ENCODE data around the gene MAPK1.
"Not testable (repeated sequence)": the region's sequence is repeated elsewhere in the genome, so short reads cannot be mapped to it uniquely, and the experiment has no call there.

The MAPK1 gene

DNA sequence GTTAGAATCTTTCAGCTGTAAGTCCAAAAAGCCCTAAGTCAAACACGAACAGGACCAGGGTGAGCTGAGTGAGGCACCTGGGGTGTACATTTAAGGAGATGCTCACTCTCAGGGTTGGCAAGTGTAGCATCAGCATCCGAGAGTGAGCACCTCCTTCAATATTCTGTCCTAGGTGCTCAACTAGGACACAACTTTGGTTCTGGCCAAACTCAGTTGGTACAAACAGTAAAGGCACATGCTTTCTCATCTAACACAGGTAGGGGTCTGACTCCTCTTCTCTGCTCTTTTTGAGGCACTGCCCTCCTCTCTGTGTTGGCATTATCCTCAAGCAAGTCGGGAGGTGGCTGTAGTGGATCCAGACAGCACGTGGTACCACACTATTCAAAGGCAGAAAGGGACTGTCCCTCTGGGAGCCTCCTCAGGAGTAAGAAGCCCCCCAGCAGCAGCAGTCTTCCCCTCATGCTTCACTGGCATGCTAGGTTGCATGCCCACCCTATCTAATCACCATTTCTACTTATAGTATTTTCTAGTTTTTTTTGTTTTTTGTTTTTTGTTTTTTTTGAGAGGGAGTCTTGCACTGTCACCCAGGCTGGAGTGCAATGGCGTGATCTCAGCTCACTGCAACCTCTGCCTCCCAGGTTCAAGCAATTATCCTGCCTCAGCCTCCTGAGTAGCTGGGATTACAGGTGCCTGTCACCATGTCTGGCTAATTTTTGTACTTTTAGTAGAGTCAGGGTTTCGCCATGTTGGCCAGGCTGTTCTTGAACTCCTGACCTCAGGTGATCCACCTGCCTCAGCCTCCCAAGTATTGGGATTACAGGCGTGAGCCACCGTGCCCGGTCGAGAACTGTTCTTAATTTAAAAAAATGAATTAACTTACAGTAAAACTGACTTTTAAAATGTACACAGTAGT lies 14.7 kb upstream of the MAPK1 start:
- DNase-seq = no peak

DNA sequence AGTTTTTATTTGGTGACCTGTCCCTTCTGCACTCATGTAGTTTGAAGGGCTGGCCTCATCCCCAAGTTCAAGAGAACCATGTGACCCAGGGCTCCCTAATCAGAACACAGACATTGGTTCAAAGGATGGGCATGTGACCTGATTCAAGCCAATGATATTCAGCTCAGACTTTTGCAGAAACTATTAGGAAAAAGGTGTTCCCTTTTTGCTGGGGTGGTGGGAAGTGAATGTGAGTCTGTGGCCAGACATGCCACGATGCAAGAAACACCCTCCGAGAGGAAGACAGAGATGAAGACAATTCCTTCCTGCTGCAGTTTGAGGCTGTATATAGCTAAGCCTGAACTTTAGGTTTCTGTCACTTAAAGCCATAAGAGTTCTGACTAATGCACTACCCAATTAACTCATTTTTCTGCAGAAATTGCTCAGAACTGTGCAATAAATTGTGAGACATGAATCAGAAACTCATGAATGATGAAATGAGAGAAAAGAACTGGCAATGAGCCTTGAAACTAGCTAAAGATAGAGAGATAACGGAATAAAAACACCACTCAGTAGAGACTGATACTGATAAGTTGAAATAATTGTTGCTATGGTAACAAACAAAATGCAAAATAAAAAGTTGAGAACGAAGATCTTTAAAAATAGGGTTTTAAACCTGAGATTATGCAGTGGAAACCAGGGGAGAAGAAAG lies 9.2 kb upstream of the MAPK1 start:
- no peak for DNase-seq

DNA sequence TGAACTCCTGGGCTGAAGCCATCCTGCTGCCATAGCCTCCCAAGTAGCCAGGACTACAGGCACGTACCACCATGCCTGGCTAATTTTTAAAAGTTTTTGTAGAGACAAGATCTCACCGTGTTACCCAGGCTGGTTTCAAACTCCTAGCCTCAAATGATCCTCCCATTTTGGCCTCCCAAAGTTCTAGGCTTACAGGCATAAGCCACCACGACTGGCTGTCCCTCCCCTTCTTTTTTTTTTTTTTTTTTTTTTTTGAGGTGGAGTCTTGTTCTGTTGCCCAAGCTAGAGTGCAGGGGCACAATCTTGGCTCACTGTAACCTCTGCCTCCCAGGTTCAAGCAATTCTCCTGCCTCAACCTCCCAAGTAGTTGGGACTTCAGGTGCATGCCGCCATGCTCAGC lies 7.5 kb upstream of the MAPK1 start:
- not testable (repeated sequence) for DNase-seq

- no peak for DNase-seq
These were observed 6.2 kb upstream of the MAPK1 start for GRCh38 chr22:21873619-21874018.

GRCh38 chr22:21872741-21873140 lies 5.3 kb upstream of the MAPK1 start:
- not testable (repeated sequence) for DNase-seq

DNA sequence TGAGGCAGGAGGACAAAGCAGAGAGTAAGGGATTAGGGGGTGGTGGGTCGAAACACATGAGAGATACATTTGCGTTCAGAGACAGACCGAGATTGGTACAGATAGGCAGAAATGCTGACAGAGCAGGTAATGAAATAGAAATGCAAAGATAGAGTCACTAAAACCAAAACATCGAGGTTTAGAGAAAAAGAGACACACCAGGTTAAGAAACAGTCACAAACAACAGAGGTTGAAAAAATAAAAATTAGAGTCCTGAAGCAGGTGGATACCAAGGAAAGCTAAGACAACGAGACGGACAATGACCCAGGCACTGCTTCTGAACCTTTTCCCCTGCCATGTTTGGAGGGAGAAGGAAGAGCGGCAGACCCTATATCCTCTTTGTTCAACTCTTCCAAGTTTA lies 1.2 kb upstream of the MAPK1 start:
- no peak for DNase-seq

- DNase-seq = no peak
These were observed 465 bp downstream of the MAPK1 start for GRCh38 chr22:21866833-21867527.

DNA sequence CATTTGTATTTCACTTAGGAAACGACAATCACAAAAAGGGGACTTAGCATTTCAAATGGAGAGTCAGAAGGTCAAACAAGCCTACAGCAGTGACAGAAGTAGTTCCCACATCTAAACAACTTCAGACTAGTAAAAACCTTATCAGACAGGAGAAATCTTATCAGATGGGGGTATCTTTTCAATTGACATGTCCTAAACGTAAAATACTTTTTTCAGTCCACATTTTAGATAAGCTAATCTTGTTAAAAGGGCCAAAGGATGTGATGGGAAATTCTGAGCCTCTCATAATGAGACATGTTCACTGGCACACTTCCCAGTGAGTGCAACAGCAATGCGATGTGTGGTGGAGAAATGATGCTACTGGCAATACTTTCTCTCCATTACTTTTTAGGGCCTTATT lies 2.4 kb downstream of the MAPK1 start:
- DNase-seq = peak; percentile 67

DNA sequence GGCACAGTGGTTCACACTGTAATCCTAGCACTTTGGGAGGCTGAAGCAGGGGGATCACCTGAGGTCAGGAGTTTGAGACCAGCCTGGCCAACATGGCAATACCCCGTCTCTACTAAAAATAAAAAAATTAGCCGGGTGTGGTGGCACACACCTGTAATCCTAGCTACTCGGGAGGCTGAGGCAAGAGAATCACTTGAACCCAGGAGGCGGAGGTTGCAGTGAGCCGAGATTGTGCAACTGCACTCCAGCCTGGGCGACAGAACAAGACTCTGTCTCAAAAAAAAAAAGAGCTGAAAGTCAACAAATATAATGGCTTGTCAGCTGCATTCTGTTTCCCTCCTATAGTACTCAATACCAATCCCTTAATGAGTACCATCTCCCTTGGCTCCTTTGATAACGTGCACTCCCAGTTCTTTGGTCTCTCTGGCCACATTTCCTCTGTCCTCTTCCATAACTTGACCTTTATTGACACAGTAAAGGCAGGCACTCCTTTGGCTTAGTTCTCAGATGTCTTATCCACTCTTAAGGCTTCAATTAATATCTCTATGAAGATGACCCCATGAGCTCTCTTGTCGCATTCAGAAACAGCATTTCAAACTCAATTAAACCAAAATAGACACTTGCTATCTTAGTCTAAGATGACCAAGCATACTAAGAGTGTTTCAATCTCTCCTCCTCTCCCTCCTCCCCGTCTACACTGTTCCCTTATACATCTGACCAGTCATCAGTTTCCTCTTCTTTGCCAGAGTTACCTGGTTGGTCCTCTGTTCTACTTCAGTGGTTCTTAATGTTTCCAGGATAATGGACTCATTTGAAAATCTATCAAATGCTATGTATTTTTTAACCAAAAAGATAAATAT lies 4.8 kb downstream of the MAPK1 start:
- no peak for DNase-seq

- DNase-seq = no peak
These were observed 5.6 kb downstream of the MAPK1 start for GRCh38 chr22:21861851-21862250.

- DNase-seq = no peak
These were observed 6.1 kb downstream of the MAPK1 start for GRCh38 chr22:21861264-21861848.

DNA sequence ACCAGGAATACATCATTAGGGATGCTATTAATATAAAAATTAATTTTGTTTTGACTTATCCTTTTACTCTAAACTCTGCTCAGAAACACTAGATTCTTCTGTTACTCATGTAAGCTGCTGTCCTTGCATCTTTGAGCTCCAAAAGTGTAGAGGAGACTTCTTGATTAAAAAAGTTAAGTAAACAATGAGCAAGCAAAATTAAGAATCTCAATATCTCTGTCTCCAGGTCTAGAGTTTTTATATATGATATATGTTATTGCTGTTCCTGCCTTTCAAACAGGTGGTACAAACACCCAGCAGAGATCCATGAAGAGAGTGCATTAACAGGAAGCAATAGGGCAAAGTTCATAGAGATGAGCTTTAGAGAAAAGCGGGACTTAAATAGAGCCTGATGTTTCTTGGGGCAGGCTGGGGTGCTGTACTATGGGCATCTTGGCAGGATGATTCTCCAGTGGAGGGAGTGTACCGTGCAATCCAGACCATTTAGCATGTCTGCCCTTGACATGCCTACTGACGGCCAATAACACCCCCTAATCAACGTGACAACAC lies 6.9 kb downstream of the MAPK1 start:
- DNase-seq = no peak

- DNase-seq = no peak
These were observed 9.2 kb downstream of the MAPK1 start for GRCh38 chr22:21858025-21858764.

GRCh38 chr22:21857481-21857914 lies 9.9 kb downstream of the MAPK1 start:
- DNase-seq = no peak

DNA sequence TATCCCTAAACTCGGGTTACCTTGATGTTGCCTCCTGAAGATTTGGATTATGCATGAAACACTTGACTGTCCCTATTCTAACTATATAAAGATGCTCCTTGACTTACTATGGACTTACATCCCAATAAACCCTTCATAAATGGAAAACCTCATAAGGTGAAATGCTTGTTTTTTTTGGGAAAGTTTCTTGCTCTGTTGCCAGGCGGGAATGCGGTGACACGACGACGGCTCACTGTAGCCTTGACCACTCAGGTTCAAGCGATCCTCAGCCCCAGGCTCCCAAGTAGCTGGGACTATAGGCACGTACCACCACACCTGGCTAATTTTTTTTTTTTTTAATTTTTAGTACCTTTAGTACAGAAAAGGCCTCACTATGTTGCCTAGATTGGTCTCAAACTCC lies 10.6 kb downstream of the MAPK1 start:
- no peak for DNase-seq

DNA sequence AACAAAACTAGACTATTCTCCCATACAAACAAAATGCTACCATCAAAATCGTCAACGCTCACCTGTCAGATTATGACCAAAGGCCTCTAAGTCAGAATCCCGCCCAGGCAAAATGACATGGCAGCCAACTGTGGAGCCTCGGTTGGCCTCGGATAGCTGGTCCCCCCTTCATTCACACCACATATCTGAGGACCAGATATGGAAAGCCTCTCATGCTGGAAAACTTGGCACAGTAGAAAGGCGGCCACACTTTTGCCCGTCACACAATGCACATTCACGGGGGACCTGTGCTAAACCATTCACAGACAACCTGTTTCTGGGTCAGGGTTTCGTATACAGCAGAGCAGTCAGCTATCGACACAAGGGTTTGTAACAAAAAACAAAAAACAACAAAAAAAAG lies 11.2 kb downstream of the MAPK1 start:
- DNase-seq = no peak

DNA sequence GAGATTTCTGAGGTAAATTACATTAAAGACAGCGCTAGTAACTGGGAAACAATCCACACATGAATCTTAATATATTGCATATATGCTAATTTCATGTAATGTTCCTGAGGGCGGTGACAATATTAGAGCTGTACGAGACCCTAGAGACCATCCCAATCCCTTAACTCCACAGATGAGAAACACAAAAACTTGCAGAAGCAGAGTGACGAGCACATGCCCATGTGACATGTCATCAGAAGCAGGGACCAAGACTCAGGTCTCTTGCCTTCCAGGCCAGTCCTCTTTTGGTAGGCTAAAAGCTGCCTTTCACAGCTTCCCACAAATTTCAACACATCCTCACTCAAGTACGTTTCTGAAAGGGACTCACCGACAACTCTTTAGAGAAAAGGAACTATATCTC lies 11.8 kb downstream of the MAPK1 start:
- DNase-seq = no peak

DNA sequence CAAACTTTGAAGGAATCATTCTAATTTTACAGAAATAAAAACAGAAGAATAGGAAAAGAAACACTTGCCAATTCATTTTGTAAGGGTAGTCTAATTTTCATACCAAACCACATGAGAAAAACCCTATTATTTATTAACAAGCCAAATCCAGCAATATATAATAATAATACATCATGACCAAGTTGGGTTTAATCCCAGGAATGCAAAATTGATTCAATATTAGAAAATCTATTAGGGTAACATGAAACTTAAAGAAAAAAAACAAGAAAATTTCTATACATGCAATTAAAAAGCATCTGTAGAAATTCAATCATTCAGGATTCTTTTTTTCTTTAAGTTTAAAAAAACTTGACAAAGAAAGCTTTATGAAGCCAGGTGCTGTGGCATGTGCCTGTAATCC lies 16.8 kb downstream of the MAPK1 start:
- no peak for DNase-seq

DNA sequence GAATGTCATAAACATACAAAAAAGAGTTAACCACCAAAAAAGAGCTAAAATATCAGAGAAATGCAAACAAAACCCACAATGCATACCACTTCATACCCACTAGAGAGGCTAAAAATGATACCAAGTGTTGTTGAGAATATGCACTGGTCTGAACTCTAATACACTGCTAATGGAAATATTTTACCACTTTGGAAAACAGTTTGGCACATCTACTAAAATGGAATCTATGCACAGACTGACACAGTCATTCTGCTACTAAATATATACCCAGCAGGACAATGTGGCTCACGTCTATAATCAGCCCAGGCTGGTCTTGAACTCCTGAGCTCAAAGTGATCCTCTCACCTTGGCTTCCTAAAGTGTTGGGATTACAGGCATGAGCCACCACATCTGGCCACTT lies 18.0 kb downstream of the MAPK1 start:
- DNase-seq = no peak

DNA sequence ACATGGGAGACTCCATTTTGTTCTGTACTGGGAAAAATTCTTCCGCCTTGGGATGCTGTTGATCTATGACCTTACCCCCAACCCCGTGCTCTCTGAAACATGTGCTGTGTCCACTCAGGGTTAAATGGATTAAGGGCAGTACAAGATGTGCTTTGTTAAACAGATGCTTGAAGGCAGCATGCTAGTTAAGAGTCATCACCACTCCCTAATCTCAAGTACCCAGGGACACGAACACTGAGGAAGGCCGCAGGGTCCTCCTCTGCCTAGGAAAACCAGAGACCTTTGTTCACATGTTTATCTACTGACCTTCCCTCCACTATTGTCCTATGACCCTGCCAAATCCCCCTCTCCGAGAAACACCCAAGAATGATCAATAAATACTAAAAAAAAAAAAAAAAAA lies 19.4 kb downstream of the MAPK1 start:
- DNase-seq = not testable (repeated sequence)

Measured in NCI-H226 (cell line).